Upper lobe of left lung (tissue), 4 donors: ENCODE measurements around the gene SYCE3.

ENCODE experiments used
- POLR2A ChIP-seq, 4 donors: fragments of 450-650 bp; IDR thresholded peaks; one replicate each; pipeline ENCODE4 v1.5.1; 2016 to 2017; ENCODE audit warnings: antibody characterized with exemption in 4 of 4, mild to moderate bottlenecking in 2 of 4
- POLR2AphosphoS5 ChIP-seq, 2 donors: sonication (generic); formaldehyde crosslinking; IDR thresholded peaks; one replicate each; pipeline ENCODE4 v1.5.1; 2017; ENCODE audit warnings: antibody characterized with exemption in 2 of 2
- TF ChIP-seq, protein P1 (sequence below), 6 experiments: fragments of 450-650 bp in 4 of 6; fragments of 200-600 bp in 2 of 6; sonication (generic) in 2 of 6; IDR thresholded peaks; one replicate each; pipeline ENCODE4 v1.5.1; 2016 to 2019; ENCODE audit warnings: antibody characterized with exemption in 6 of 6

DNA sequence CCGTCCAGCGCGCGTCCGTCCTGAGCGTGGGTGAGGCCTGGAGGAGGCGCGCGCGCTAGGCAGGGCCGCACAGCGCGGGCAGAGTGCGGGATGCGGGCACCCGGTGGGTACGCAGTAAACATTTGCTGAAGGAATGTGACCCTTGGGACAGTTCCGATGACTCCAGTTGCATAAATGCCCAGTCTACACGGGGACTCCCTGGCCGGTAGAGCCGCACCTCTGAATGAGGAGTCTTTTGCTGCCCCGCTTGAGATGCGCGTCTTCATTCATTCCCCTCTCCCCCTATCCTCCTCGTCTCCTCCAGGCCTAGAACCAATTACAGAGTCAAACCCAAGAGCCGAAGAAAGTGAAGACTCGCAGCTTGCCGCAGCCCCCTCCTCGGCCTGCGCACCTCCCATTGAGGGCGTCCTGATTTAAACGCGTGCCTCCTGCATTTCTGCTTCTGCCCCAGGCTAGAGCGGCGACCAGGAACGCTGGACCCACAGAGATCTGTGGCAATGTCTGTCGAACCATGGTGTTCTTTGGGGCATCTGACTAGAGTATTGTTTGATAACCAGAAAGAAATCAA lies 20.7 kb upstream of the SYCE3 start:
- TF ChIP-seq, protein P1, sequence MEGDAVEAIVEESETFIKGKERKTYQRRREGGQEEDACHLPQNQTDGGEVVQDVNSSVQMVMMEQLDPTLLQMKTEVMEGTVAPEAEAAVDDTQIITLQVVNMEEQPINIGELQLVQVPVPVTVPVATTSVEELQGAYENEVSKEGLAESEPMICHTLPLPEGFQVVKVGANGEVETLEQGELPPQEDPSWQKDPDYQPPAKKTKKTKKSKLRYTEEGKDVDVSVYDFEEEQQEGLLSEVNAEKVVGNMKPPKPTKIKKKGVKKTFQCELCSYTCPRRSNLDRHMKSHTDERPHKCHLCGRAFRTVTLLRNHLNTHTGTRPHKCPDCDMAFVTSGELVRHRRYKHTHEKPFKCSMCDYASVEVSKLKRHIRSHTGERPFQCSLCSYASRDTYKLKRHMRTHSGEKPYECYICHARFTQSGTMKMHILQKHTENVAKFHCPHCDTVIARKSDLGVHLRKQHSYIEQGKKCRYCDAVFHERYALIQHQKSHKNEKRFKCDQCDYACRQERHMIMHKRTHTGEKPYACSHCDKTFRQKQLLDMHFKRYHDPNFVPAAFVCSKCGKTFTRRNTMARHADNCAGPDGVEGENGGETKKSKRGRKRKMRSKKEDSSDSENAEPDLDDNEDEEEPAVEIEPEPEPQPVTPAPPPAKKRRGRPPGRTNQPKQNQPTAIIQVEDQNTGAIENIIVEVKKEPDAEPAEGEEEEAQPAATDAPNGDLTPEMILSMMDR (IDR thresholded peaks at IDR 0.05) = no peak
- TF ChIP-seq POLR2A (IDR thresholded peaks at IDR 0.05) (peak in 1 of 4 donors; percentile 1), POLR2AphosphoS5 (IDR thresholded peaks at IDR 0.05) (no peak)
